Endodermal cell (in vitro differentiated cells): ENCODE data around the gene CACNA2D1. TPM values are rescaled to one million over a fixed set of nuclear protein-coding genes. Genes with fewer than 3 reads are reported as not detected.

ENCODE experiments used
- DNase-seq: peaks from one replicate; pipeline ENCODE4 v3.0.0-alpha.2; 2017
- H3K27ac ChIP-seq: 2 replicates; pipeline ENCODE4 v1.5.1; 2013; ENCODE audit warnings: mild to moderate bottlenecking, low read depth, low read length, moderate library complexity
- H3K27me3 ChIP-seq: 2 replicates; pipeline ENCODE4 v1.6.1; 2013; ENCODE audit warnings: mild to moderate bottlenecking, low read length, moderate library complexity; ENCODE audit not compliant: insufficient read depth, control insufficient read depth, poor library complexity, severe bottlenecking
- H3K36me3 ChIP-seq: 2 replicates; pipeline ENCODE4 v1.7.0; 2013; ENCODE audit warnings: mild to moderate bottlenecking, low read length, moderate library complexity; ENCODE audit not compliant: control insufficient read depth, insufficient read depth
- H3K4me1 ChIP-seq: one replicate; pipeline ENCODE4 v1.7.0; 2013; ENCODE audit warnings: low read length; ENCODE audit not compliant: control insufficient read depth, insufficient read depth
- H3K4me3 ChIP-seq: 2 replicates; pipeline ENCODE4 v1.5.1; 2013; ENCODE audit warnings: mild to moderate bottlenecking, low read length, moderate library complexity
- H3K9ac ChIP-seq: 2 replicates; pipeline ENCODE4 v1.6.1; 2013; ENCODE audit warnings: mild to moderate bottlenecking, low read length, moderate library complexity; ENCODE audit not compliant: poor library complexity, severe bottlenecking; ENCODE audit errors: extremely low read depth
- H3K9me3 ChIP-seq: 2 replicates; pipeline ENCODE4 v1.6.1; 2013; ENCODE audit warnings: mild to moderate bottlenecking, low read length, moderate library complexity; ENCODE audit not compliant: control insufficient read depth
- H3K27ac Mint-ChIP-seq: 2 replicates; pipeline ENCODE4 v1.8.0; 2020; ENCODE audit warnings: mixed read lengths
- H3K27me3 Mint-ChIP-seq: 2 replicates; pipeline ENCODE4 v1.8.0; 2021; ENCODE audit warnings: mild to moderate bottlenecking, mixed read lengths; ENCODE audit not compliant: insufficient read depth
- H3K36me3 Mint-ChIP-seq: 2 replicates; pipeline ENCODE4 v1.8.0; 2020; ENCODE audit warnings: low read depth, mixed read lengths
- H3K4me1 Mint-ChIP-seq: 2 replicates; pipeline ENCODE4 v1.8.0; 2020; ENCODE audit warnings: mixed read lengths
- H3K4me3 Mint-ChIP-seq: 2 replicates; pipeline ENCODE4 v1.8.0; 2020; ENCODE audit warnings: mild to moderate bottlenecking, moderate library complexity, mixed read lengths
- H3K9me3 Mint-ChIP-seq: 2 replicates; pipeline ENCODE4 v1.8.0; 2020; ENCODE audit warnings: mild to moderate bottlenecking, mixed read lengths
- whole genome bisulfite sequencing, 2 experiments: methylation state at CpG; one replicate each; pipeline versions ENCODE4 v1.1.5 to v1.1.7; 2013; ENCODE audit warnings: missing lambda C conversion rate in 2 of 2, mixed read lengths in 1 of 2; ENCODE audit not compliant: insufficient coverage in 1 of 2, insufficient read length in 1 of 2; 5-methylcytosine and 5-hydroxymethylcytosine counted together
- total RNA-seq, 2 donors: library from RNA; stranded (reverse); fragmentation: NEBNext Ultra II Directional in 1 of 2; extraction: Animal tissue kit (Norgen Biotek cat#: 25700) in 1 of 2; gene quantifications; 2 replicates in 1 of 2; 3 replicates in 1 of 2; pipeline ENCODE4 v1.2.1, GENCODE V29; 2021
- TF ChIP-seq, protein P1 (sequence below): fragments of 200-600 bp; sonication (generic); conservative IDR thresholded peaks from 2 replicates; pipeline ENCODE4 v1.5.0; 2021; ENCODE audit warnings: antibody characterized with exemption, mild to moderate bottlenecking

CACNA2D1 gene
- total RNA-seq, 2 donors from 2014 or later, result 16.9 to 26.8 TPM

DNA sequence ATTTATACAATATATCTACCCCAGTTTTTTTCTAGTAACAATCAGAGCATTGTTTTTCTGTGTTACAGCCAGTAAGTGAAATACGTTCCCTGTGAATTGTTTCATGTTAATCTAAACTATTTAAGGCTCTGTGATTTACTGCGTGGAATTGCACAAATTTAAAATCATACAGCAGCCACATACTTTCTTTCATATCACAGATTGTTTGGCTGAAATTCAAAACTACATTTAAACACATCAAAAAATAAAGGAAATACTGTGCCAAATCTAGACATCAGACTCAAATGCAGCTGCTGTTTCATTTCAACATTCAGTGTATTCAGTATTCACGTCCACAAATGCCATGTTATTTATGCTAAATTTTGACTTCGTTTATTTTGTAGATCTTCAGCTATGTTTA is 431.1 kb downstream of the CACNA2D1 start:
- no peaks in the 10 kb centered on the region for H3K36me3 ChIP-seq
- WGBS, 2 experiments, result 98 to 100% methylated on average over 2 to 4 of the region's 4 CpGs
- no peak overlapping the region for H3K27ac ChIP-seq
- Mint-ChIP-seq H3K27me3 (no peaks in the 10 kb centered on the region), H3K36me3 (no peaks in the 10 kb centered on the region), H3K4me1 (no peaks in the 10 kb centered on the region), H3K27ac (no peak overlapping the region), H3K9me3 (no peaks in the 10 kb centered on the region), H3K4me3 (no peak overlapping the region)
- H3K9me3 ChIP-seq, result no peaks in the 10 kb centered on the region
- H3K4me1 ChIP-seq, result no peaks in the 10 kb centered on the region
- no peak overlapping the region for H3K4me3 ChIP-seq
- H3K9ac ChIP-seq, result no peak overlapping the region
- DNase-seq, result no peak
- H3K27me3 ChIP-seq, result no peaks in the 10 kb centered on the region
- TF ChIP-seq, protein P1, sequence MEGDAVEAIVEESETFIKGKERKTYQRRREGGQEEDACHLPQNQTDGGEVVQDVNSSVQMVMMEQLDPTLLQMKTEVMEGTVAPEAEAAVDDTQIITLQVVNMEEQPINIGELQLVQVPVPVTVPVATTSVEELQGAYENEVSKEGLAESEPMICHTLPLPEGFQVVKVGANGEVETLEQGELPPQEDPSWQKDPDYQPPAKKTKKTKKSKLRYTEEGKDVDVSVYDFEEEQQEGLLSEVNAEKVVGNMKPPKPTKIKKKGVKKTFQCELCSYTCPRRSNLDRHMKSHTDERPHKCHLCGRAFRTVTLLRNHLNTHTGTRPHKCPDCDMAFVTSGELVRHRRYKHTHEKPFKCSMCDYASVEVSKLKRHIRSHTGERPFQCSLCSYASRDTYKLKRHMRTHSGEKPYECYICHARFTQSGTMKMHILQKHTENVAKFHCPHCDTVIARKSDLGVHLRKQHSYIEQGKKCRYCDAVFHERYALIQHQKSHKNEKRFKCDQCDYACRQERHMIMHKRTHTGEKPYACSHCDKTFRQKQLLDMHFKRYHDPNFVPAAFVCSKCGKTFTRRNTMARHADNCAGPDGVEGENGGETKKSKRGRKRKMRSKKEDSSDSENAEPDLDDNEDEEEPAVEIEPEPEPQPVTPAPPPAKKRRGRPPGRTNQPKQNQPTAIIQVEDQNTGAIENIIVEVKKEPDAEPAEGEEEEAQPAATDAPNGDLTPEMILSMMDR, result no peak

DNA sequence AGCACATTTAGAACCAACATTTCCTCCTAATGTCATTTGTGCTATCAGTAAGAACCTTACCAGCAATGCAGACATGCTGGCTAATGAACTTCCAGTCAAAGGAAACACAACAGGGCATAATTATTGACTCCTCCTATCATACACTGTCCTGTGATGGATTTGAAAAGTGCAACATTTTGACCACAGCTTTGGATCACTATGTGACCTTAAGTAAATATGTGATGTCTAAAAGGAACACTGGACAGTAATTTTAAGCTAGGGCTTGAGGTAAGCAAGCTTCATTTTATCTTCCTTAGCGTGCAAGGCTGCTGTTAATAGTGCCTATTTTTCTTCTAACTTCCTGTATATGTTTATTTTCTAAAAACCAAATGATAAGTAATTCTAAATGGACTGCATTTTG is 433.2 kb downstream of the CACNA2D1 start:
- TF ChIP-seq, protein P1, result no peak
- no peaks in the 10 kb centered on the region for H3K4me1 ChIP-seq
- no peaks in the 10 kb centered on the region for H3K27me3 Mint-ChIP-seq
- no peaks in the 10 kb centered on the region for H3K27me3 ChIP-seq
- no peak overlapping the region for H3K4me3 ChIP-seq
- no peaks in the 10 kb centered on the region for H3K36me3 Mint-ChIP-seq
- no peaks in the 10 kb centered on the region for H3K36me3 ChIP-seq
- H3K9me3 Mint-ChIP-seq, result no peaks in the 10 kb centered on the region
- H3K4me1 Mint-ChIP-seq, result no peaks in the 10 kb centered on the region
- H3K9me3 ChIP-seq, result no peaks in the 10 kb centered on the region
- no peak overlapping the region for H3K27ac ChIP-seq
- no peak for DNase-seq
- no peak overlapping the region for H3K27ac Mint-ChIP-seq
- no peak overlapping the region for H3K4me3 Mint-ChIP-seq
- no peak overlapping the region for H3K9ac ChIP-seq
- 88% methylated on average over 1 of the region's 1 CpG; no CpG with 5 or more reads in 1 of the 2 experiments for WGBS, 2 experiments

DNA sequence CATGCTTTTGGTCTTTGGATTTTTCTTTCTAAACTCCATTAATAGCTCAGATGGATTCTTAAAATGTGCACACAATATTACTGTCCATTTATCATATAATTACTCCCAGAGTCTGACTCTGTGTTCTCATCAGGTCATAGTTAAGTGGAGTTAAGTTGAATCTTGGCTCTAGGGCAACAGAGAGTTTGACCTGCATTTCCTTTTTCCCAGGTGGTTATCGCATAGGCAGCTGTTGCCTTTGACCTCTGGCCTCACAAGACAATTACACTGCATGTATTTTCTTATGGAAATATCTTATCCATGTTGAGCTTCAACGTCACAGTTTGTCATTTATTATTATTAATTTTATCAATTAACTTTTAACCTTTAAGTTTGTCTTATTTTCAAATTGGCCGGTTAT is 436.3 kb downstream of the CACNA2D1 start:
- H3K4me3 Mint-ChIP-seq, result no peak overlapping the region
- H3K4me1 Mint-ChIP-seq, result no peaks in the 10 kb centered on the region
- H3K36me3 Mint-ChIP-seq, result no peaks in the 10 kb centered on the region
- H3K36me3 ChIP-seq, result peaks cover 6% of the 10 kb centered on the region
- H3K9ac ChIP-seq, result no peak overlapping the region
- WGBS, 2 experiments, result 83 to 85% methylated on average over 1 to 3 of the region's 3 CpGs
- H3K9me3 Mint-ChIP-seq, result no peaks in the 10 kb centered on the region
- no peaks in the 10 kb centered on the region for H3K27me3 Mint-ChIP-seq
- DNase-seq, result no peak
- TF ChIP-seq, protein P1, result no peak
- H3K4me3 ChIP-seq, result no peak overlapping the region
- H3K27ac ChIP-seq, result no peak overlapping the region
- no peaks in the 10 kb centered on the region for H3K27me3 ChIP-seq
- no peaks in the 10 kb centered on the region for H3K9me3 ChIP-seq
- H3K27ac Mint-ChIP-seq, result no peak overlapping the region
- no peaks in the 10 kb centered on the region for H3K4me1 ChIP-seq
